Raji (cell line): ENCODE results near the gene RBPMS2.

Experiments used
- POLR2A ChIP-seq: IDR thresholded peaks from 2 replicates; pipeline ENCODE4 v1.6.1; 2011; ENCODE audit warnings: low read depth, low read length, control low read depth; ENCODE audit not compliant: insufficient read depth

Gene RBPMS2

GRCh38 chr15:64763874-64764273 lies 11.5 kb downstream of the RBPMS2 start:
- no peak for TF ChIP-seq POLR2A

GRCh38 chr15:64763462-64763861 lies 11.9 kb downstream of the RBPMS2 start:
- no peak for TF ChIP-seq POLR2A

GRCh38 chr15:64763021-64763420 lies 12.4 kb downstream of the RBPMS2 start:
- TF ChIP-seq POLR2A: no peak

- TF ChIP-seq POLR2A: no peak
These were observed 12.8 kb downstream of the RBPMS2 start for GRCh38 chr15:64762546-64762945.

GRCh38 chr15:64761156-64761555 lies 14.2 kb downstream of the RBPMS2 start:
- no peak for TF ChIP-seq POLR2A

GRCh38 chr15:64760056-64760455 lies 15.3 kb downstream of the RBPMS2 start:
- TF ChIP-seq POLR2A: no peak

- TF ChIP-seq POLR2A: no peak
These were observed 19.9 kb downstream of the RBPMS2 start for GRCh38 chr15:64755427-64755940.

GRCh38 chr15:64754663-64755426 lies 20.5 kb downstream of the RBPMS2 start:
- 0 out of 2 replicates have a peak, but pooled peaks have one; percentile 21 for TF ChIP-seq POLR2A

GRCh38 chr15:64753480-64754185 lies 21.8 kb downstream of the RBPMS2 start:
- no peak for TF ChIP-seq POLR2A

- TF ChIP-seq POLR2A: no peak
These were observed 23.9 kb downstream of the RBPMS2 start for GRCh38 chr15:64751464-64751863.

GRCh38 chr15:64749999-64750657 lies 25.3 kb downstream of the RBPMS2 start:
- TF ChIP-seq POLR2A: no peak

- TF ChIP-seq POLR2A: no peak
These were observed 26.2 kb downstream of the RBPMS2 start for GRCh38 chr15:64749167-64749566.

- TF ChIP-seq POLR2A: no peak
These were observed 27.1 kb downstream of the RBPMS2 start for GRCh38 chr15:64748251-64748650.

GRCh38 chr15:64747578-64747977 lies 27.8 kb downstream of the RBPMS2 start:
- no peak for TF ChIP-seq POLR2A

- no peak for TF ChIP-seq POLR2A
These were observed 28.5 kb downstream of the RBPMS2 start for GRCh38 chr15:64746921-64747320.

- TF ChIP-seq POLR2A: no peak
These were observed 29.0 kb downstream of the RBPMS2 start for GRCh38 chr15:64746356-64746755.

- TF ChIP-seq POLR2A: no peak
These were observed 31.7 kb downstream of the RBPMS2 start for GRCh38 chr15:64743691-64744090.
